K562 (cell line): ENCODE results near the gene TRIM69. TPM values are rescaled to one million over a fixed set of nuclear protein-coding genes. Genes with fewer than 3 reads are reported as not detected.

Experiments used
- AFF1 ChIP-seq, 2 experiments: fragments of 450-650 bp; IDR thresholded peaks; 2 replicates each; pipeline ENCODE4 v1.6.1; 2018; ENCODE audit warnings: mild to moderate bottlenecking in 2 of 2, low read depth in 1 of 2; ENCODE audit not compliant: partially characterized antibody in 2 of 2
- CTCF ChIP-seq, 3 experiments: IDR thresholded peaks in 2 of 3; conservative IDR thresholded peaks in 1 of 3; 2 replicates each; pipeline ENCODE4 v1.5.1; 2011 to 2012; ENCODE audit warnings: low read length in 3 of 3, mild to moderate bottlenecking in 3 of 3, control low read depth in 2 of 3, improper control_type of control experiment in 1 of 3, inconsistent platforms in 1 of 3, low read depth in 1 of 3, mixed read lengths in 1 of 3, moderate library complexity in 1 of 3; ENCODE audit not compliant: insufficient read depth in 2 of 3
- GTF2E2 ChIP-seq: fragments of 200-800 bp; sonication (Bioruptor generic); IDR thresholded peaks from 2 replicates; pipeline ENCODE4 v1.6.1; 2016; ENCODE audit warnings: missing genetic modification characterization, missing compliant biosample characterization
- KLF1 ChIP-seq: fragments of 450-650 bp; IDR thresholded peaks from 2 replicates; pipeline ENCODE4 v1.6.1; 2016; ENCODE audit warnings: missing genetic modification characterization, missing compliant biosample characterization
- NR0B1 ChIP-seq: fragments of 450-650 bp; IDR thresholded peaks from one replicate; pipeline ENCODE4 v1.6.1; 2018; ENCODE audit warnings: mild to moderate bottlenecking, moderate library complexity; ENCODE audit not compliant: partially characterized antibody
- THRAP3 ChIP-seq: fragments of 450-650 bp; IDR thresholded peaks from 2 replicates; pipeline ENCODE4 v1.6.1; 2016; ENCODE audit warnings: mild to moderate bottlenecking, inconsistent platforms, borderline replicate concordance
- XRCC3 ChIP-seq: fragments of 450-650 bp; IDR thresholded peaks from 2 replicates; pipeline ENCODE4 v1.6.1; 2017; ENCODE audit warnings: mild to moderate bottlenecking, moderate library complexity
- ZNF384 ChIP-seq: IDR thresholded peaks from 2 replicates; pipeline ENCODE4 v1.6.1; 2012; ENCODE audit warnings: low read depth, low read length, improper control_type of control experiment
- ZNF431 ChIP-seq: sonication (generic); formaldehyde crosslinking; IDR thresholded peaks from 2 replicates; pipeline ENCODE4 v1.8.0; 2022; ENCODE audit warnings: mild to moderate bottlenecking, missing genetic modification reagents
- polyA plus RNA-seq, 8 experiments: library from polyadenylated mRNA; depleted of rRNA in 4 of 8; stranded (reverse) in 5 of 8; unstranded in 3 of 8; fragments of >200 nt; fragmentation: Nextera tagmentation in 2 of 8; fragmentation: Illumina TruSeq in 1 of 8; extraction: Ambion mirVana in 2 of 8; extraction: Trizol in 1 of 8; gene quantifications; 2 replicates each; pipeline versions ENCODE4 v1.2.1 to v1.2.3, GENCODE V29; 2011 to 2014; ENCODE audit warnings: inconsistent platforms in 1 of 8, missing spikeins in 1 of 8
- total RNA-seq, 7 experiments: library from RNA; depleted of rRNA in 6 of 7; stranded (reverse); fragments of >200 nt in 6 of 7; fragmentation: Illumina TruSeq in 2 of 7; extraction: Trizol in 2 of 7; gene quantifications; 2 replicates each; pipeline versions ENCODE4 v1.2.1 to v1.2.3, GENCODE V29; 2011 to 2021; ENCODE audit warnings: low replicate concordance in 1 of 7

The TRIM69 gene
- total and polyA plus RNA-seq, 9 of the 15 experiments (the other 6 are each of a cell fraction or from before 2014, with no cell fraction given): 1.0 to 4.3 (median 2.3) TPM

- TF ChIP-seq AFF1 (IDR thresholded peaks at IDR 0.05; ENCODE audit: low read depth in 1 of 2, partially characterized antibody in 2 of 2) (peak in 1 of 2 experiments; percentile 20), THRAP3 (no peak), ZNF384 (peak; percentile 41; the same call in 1 of the 2 replicates), NR0B1 (no peak), CTCF (IDR thresholded peaks at IDR 0.05 in 2 of 3, conservative IDR thresholded peaks at IDR 0.05 in 1 of 3; ENCODE audit: insufficient read depth in 2 of 3, low read depth in 1 of 3, low read length in 3 of 3) (peak; percentile 42 to 71 (median 53); a peak in 5 of 6 replicates), KLF1 (tag) (no peak), XRCC3 (no peak), GTF2E2 (tag) (peak; percentile 36; the same call in 1 of the 2 replicates), ZNF431 (CRISPR knock-in tag) (no peak)
These were observed 23.0 kb upstream of the TRIM69 start (continued) for GRCh38 chr15:44713006-44713966.
